ENCODE results near the gene TMEM253. TPM values are rescaled to one million over a fixed set of nuclear protein-coding genes. Genes with fewer than 3 reads are reported as not detected.

Gene TMEM253
- total RNA-seq, 1 donor from 2014 or later, result not detected

DNA sequence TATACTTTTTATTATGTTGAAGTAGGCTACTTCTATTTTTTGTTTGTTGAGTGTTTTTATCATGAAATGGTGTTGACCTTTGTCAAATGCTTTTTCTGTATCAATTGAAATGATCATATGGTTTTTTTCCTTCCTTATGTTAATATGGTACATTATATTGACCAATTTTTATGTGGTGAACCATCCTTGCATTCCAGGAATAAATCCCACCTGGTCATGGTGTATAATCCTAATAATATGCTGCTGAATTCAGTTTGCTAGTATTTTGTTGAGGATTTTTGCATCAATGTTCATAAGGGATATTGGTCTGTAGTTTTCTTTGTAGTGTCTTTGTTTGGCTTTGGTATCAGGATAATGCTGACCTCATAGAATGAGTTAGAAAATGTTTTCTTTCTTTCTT is 44.6 kb downstream of the TMEM253 start:
- intact Hi-C loops (cut with micrococcal nuclease), result no loop called here
- no peak overlapping the region for H3K4me3 Mint-ChIP-seq (ENCODE audit: low read depth)
- peaks cover 4% of the 10 kb centered on the region for H3K27me3 Mint-ChIP-seq (ENCODE audit: low read depth)
- no peak for DNase-seq (ENCODE audit: low spot score)
- no peaks in the 10 kb centered on the region for H3K36me3 Mint-ChIP-seq (ENCODE audit: low read depth)
- no peak overlapping the region for H3K27ac Mint-ChIP-seq
- H3K9me3 Mint-ChIP-seq, result peaks cover 23% of the 10 kb centered on the region
- H3K4me1 Mint-ChIP-seq (ENCODE audit: low read depth), result no peaks in the 10 kb centered on the region

DNA sequence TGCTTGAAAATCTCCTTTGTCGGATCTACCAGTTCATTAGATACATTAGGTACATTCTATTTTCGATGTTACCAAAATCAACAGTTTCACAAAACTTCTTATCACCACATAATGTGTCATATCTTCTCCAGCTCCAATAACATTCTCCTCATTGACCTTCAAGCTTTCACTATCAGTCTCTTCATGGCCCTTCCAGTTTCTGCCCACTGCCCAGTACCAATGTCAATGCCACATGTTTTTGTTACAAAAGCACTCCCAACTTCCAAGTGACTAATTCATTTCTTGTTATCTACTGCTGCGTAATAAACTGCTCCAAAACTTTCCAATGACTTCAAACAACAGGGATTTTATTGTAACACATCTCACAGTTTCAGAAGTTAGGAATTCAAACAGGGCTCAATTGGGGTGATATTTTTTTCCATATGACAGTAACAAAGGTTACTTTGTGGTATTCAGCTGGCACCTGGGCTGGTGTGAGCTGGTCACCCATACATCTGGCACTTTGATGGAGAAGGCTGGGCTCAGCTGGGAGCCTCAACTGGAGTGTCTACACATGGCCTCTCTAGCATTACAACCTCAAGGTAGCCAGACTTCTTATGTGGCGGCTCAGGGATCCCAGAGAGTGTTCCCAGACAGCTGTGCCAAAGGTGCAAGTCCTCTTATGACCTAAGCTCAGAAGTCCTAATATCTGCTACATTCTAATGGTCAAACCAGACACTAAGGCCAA is 48.9 kb downstream of the TMEM253 start:
- no peaks in the 10 kb centered on the region for H3K36me3 Mint-ChIP-seq (ENCODE audit: low read depth)
- peaks cover 19% of the 10 kb centered on the region for H3K9me3 Mint-ChIP-seq
- no peak overlapping the region for H3K27ac Mint-ChIP-seq
- no peaks in the 10 kb centered on the region for H3K4me1 Mint-ChIP-seq (ENCODE audit: low read depth)
- intact Hi-C loops (cut with micrococcal nuclease), result no loop called here
- no peak overlapping the region for H3K4me3 Mint-ChIP-seq (ENCODE audit: low read depth)
- peaks cover 13% of the 10 kb centered on the region for H3K27me3 Mint-ChIP-seq (ENCODE audit: low read depth)
- no peak for DNase-seq (ENCODE audit: low spot score)

Other genes with a start within 250 kb of the TMEM253 start
- not detected in 2 replicates for gene RNASE3, start 209.7 kb upstream of the TMEM253 start, total RNA-seq
- gene RNASE2, start 145.6 kb upstream of the TMEM253 start, total RNA-seq, result not detected in 2 replicates
- 93.7 and 102 TPM in 2 replicates for gene METTL17, start 111.1 kb upstream of the TMEM253 start, total RNA-seq
- gene SLC39A2, start 101.8 kb upstream of the TMEM253 start, total RNA-seq, result 0.18 and 0.30 TPM in 2 replicates
- 1.1 and 1.8 TPM in 2 replicates for gene NDRG2, start 76.0 kb upstream of the TMEM253 start, total RNA-seq
- gene TPPP2, start 70.8 kb upstream of the TMEM253 start, total RNA-seq, result not detected in 2 replicates
- gene RNASE13, start 66.3 kb upstream of the TMEM253 start, total RNA-seq, result not detected in 2 replicates
- gene RNASE7, start 58.7 kb upstream of the TMEM253 start, total RNA-seq, result not detected in 2 replicates
- not detected in 2 replicates for gene RNASE8, start 43.2 kb upstream of the TMEM253 start, total RNA-seq
- gene ARHGEF40, start 30.8 kb upstream of the TMEM253 start, total RNA-seq, result 0.05 and 0.16 TPM in 2 replicates
- gene ZNF219, start 2.4 kb upstream of the TMEM253 start, total RNA-seq, result 9.4 and 11.0 TPM in 2 replicates
- gene OR5AU1, start 55.0 kb downstream of the TMEM253 start, total RNA-seq, result not detected in 2 replicates
- gene HNRNPC, start 168.4 kb downstream of the TMEM253 start, total RNA-seq, result 972 and 976 TPM in 2 replicates
- gene RPGRIP1, start 179.0 kb downstream of the TMEM253 start, total RNA-seq, result not detected in 2 replicates